Activated naive CD8-positive, alpha-beta T cell (primary cell): ENCODE results near the gene PIGV.
"Not testable (repeated sequence)": the region's sequence is repeated elsewhere in the genome, so short reads cannot be mapped to it uniquely, and the experiment has no call there.

Source experiments
- H3K27ac Mint-ChIP-seq: one replicate; pipeline ENCODE4 v1.8.0; 2021; ENCODE audit warnings: mixed read lengths
- H3K27me3 Mint-ChIP-seq: one replicate; pipeline ENCODE4 v1.8.0; 2021; ENCODE audit warnings: mixed read lengths
- H3K36me3 Mint-ChIP-seq: one replicate; pipeline ENCODE4 v1.8.0; 2021; ENCODE audit warnings: mixed read lengths
- H3K4me1 Mint-ChIP-seq: one replicate; pipeline ENCODE4 v1.8.0; 2021; ENCODE audit warnings: low read depth, mixed read lengths
- H3K4me3 Mint-ChIP-seq: one replicate; pipeline ENCODE4 v1.8.0; 2021; ENCODE audit warnings: mild to moderate bottlenecking, mixed read lengths
- H3K9me3 Mint-ChIP-seq: one replicate; pipeline ENCODE4 v1.8.0; 2021; ENCODE audit warnings: low read depth, mixed read lengths

Gene PIGV

DNA sequence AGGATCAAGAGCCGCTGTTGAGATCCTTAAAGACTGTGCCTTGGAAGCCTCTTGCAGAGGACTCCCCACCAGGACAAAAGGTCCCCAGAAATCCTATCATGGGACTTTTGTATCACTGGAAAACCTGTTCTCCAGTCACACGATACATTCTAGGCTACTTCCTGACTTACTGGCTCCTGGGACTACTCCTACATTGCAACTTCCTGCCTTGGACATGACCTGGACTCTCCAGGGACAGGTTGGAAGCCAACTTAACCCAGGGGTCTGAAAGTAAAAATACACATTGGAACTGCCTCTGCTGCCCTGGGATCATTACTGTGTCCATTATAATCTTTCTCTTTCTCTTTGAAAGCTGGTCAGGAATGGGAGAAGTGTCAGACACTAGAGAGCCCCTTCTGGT lies 9.9 kb downstream of the PIGV start:
- Mint-ChIP-seq H3K36me3 (peaks cover 8% of the 10 kb centered on the region), H3K27me3 (no peaks in the 10 kb centered on the region), H3K27ac (peak overlapping the region; percentile 76), H3K4me1 (peaks cover 47% of the 10 kb centered on the region), H3K9me3 (no peaks in the 10 kb centered on the region), H3K4me3 (no peak overlapping the region)

DNA sequence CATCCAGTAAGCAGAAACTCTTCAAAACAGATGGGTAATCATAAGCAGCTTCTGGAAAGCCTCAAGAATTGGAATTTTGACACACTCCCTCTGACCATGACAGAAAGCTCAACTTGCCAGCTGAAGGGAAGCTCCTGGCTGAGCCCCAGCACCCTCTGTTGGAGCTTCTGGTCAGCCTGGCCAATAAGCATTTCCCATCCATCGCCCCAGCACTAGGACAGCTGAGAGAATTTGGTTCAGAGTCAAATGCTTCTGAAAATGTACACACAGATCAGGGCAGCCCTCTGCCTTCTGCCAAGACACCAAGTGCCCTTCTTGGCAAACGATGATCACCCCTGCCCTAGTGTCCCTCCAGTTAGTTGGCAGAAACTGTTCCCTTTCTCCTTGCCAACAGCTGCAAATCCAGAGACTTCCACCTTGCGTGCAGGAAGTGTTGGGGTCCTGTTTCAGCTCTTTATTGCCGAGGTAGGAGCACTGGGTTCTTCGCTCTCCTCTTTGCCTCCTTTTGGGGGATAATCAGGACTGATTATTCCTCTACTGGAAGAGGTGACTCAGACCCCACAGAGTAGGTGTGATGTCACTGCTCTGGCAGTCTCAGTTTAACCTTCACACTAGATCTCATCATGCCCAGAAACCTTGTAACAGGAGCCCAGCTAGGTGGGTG lies 11.9 kb downstream of the PIGV start:
- peaks cover 2% of the 10 kb centered on the region for H3K36me3 Mint-ChIP-seq
- H3K27ac Mint-ChIP-seq = peak overlapping the region; percentile 98
- H3K27me3 Mint-ChIP-seq = no peaks in the 10 kb centered on the region
- peaks cover 37% of the 10 kb centered on the region for H3K4me1 Mint-ChIP-seq
- H3K4me3 Mint-ChIP-seq = peak overlapping the region; percentile 79
- H3K9me3 Mint-ChIP-seq = no peaks in the 10 kb centered on the region

DNA sequence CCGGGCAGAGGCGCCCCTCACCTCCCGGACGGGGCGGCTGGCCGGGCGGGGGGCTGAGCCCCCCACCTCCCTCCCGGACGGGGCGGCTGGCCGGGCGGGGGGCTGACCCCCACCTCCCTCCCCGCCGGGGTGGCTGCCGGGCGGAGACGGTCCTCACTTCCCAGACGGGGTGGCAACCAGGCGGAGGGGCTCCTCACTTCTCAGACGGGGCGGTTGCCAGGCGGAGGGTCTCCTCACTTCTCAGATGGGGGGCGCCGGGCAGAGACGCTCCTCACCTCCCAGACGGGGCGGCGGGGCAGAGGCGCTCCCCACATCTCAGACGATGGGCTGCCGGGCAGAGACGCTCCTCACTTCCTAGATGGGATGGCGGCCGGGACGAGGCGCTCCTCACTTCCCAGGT lies 16.2 kb downstream of the PIGV start:
- not testable (repeated sequence) for H3K4me3 Mint-ChIP-seq, H3K36me3 Mint-ChIP-seq, H3K27me3 Mint-ChIP-seq, H3K27ac Mint-ChIP-seq, H3K9me3 Mint-ChIP-seq
- peaks cover 37% of the 10 kb centered on the region for H3K4me1 Mint-ChIP-seq

DNA sequence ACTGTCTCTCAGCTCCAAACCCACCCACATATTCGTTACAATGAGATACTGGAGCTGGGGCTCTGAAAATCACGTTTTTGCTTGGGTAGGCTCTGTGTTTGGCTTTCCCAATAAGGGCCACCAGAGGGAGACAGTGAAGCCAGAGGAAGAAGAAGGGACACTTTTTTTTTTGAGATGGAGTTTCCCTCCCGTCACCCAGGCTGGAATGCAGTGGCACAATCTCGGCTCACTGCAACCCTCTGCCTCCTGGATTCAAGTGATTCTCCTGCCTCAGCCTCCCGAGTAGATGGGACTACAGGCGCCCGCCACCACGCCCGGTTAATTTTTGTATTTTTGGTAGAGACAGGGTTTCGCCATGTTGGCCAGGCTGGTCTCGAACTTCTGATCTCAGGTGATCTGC lies 22.4 kb downstream of the PIGV start:
- not testable (repeated sequence) for H3K4me3 Mint-ChIP-seq, H3K9me3 Mint-ChIP-seq, H3K36me3 Mint-ChIP-seq, H3K27me3 Mint-ChIP-seq, H3K27ac Mint-ChIP-seq
- peaks cover 13% of the 10 kb centered on the region for H3K4me1 Mint-ChIP-seq

DNA sequence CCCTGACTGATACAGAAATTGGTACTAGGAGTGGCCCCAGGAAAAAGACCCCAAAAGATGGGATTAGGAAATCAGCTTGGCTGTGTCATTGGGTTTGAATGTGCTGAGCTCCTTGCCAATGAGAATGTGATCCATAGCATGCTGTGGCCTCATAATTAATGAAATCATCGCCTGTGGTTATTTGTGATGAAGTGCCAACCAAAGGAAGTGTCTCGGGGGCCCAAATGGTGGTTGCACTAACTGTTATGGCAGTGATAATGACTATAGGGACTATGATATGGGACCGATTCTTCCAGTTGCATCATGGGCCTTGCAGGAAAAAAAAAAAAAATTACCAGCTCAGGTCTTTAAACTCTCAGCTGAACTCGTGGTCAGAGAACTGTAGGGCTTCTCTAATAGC lies 23.3 kb downstream of the PIGV start:
- Mint-ChIP-seq H3K4me3 (no peak overlapping the region), H3K36me3 (no peaks in the 10 kb centered on the region), H3K27me3 (no peaks in the 10 kb centered on the region), H3K9me3 (no peaks in the 10 kb centered on the region), H3K27ac (no peak overlapping the region), H3K4me1 (peaks cover 10% of the 10 kb centered on the region)

DNA sequence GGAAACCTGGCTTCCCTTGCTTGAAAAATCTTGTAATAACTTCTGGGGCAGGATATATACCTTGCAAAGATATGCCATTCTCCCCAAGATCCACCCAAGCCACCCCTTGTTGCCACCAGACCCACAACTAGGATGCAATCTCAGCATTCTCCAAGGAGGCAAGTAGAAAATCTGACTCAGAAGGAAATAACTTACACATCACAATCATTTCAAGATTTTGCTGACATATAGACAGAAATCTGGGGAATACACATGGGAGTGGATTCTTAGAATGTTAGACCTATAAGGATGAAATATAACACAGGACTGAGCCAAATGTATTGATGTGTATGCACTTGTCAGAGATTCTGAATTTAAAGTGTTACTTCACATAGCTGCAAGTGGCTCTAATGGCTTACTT lies 24.0 kb downstream of the PIGV start:
- no peaks in the 10 kb centered on the region for H3K36me3 Mint-ChIP-seq
- no peak overlapping the region for H3K27ac Mint-ChIP-seq
- no peak overlapping the region for H3K4me3 Mint-ChIP-seq
- no peaks in the 10 kb centered on the region for H3K27me3 Mint-ChIP-seq
- H3K9me3 Mint-ChIP-seq = no peaks in the 10 kb centered on the region
- peaks cover 10% of the 10 kb centered on the region for H3K4me1 Mint-ChIP-seq

DNA sequence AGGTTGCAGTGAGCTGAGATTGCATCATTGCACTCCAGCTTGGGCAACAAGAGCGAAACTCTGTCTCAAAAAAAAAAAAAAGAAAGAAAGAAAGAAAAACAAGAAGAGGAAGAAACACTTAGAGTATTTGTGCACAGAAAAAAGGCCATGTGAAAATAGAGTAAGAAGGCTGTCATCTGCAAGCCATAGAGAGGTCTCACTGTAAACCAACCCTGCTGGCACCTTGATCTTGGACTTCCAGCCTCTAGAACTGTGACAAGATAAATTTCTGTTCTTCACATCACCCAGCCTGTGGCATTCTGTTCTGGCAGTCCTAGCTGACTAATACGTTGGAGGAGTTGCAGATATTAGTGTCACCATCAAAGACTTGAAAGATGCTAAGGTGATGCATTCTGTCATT lies 26.6 kb downstream of the PIGV start:
- Mint-ChIP-seq H3K36me3 (no peaks in the 10 kb centered on the region), H3K4me3 (no peak overlapping the region), H3K27me3 (no peaks in the 10 kb centered on the region), H3K27ac (no peak overlapping the region), H3K4me1 (peaks cover 10% of the 10 kb centered on the region), H3K9me3 (no peaks in the 10 kb centered on the region)

DNA sequence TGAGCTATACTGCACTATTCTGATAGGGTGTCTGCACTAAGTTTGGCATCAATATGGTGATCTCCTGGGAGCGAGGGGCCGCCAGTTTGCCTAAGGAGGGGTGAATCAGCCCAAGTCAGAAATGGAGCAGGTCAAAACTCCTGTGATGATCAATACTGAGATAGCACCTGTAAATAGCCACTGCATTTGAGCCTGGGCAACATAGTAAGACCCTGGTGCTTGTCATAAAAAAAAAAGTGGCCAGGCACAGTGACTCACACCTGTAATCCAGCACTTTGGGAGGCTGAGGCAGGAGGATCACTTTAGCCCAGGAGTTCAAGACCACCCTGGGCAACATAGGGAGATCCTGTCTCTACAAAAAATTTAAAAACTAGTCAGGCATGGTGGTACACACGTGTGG lies 27.1 kb downstream of the PIGV start:
- Mint-ChIP-seq H3K27me3 (no peaks in the 10 kb centered on the region), H3K9me3 (no peaks in the 10 kb centered on the region), H3K4me1 (peaks cover 10% of the 10 kb centered on the region), H3K27ac (no peak overlapping the region), H3K36me3 (no peaks in the 10 kb centered on the region), H3K4me3 (no peak overlapping the region)

DNA sequence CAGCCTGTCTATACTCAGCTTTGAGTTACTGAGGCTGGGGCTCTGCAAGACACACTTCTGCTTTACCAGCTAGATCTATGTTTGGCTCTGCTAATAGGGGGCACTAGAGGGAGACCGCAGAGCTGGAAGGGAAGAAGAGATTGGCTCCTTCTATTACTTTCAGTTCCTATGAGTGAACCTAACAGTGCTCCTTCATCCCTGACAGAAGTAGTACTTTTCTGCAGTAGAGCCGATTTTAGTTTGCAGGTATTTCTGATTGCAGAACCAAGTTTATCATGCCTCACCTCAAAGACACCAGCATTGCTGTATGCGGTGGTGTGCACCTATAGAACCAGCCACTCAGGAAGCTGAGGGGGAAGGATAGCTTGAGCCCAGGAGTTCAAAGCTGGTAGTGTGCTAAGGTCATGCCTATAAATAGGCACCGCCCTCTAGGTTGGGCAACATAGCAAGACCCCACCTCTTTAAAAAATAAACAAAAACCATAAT lies 33.1 kb downstream of the PIGV start:
- Mint-ChIP-seq H3K9me3 (no peaks in the 10 kb centered on the region), H3K4me1 (peaks cover 24% of the 10 kb centered on the region), H3K27me3 (no peaks in the 10 kb centered on the region), H3K4me3 (peak overlapping the region; percentile 59), H3K27ac (peak overlapping the region; percentile 73), H3K36me3 (no peaks in the 10 kb centered on the region)

DNA sequence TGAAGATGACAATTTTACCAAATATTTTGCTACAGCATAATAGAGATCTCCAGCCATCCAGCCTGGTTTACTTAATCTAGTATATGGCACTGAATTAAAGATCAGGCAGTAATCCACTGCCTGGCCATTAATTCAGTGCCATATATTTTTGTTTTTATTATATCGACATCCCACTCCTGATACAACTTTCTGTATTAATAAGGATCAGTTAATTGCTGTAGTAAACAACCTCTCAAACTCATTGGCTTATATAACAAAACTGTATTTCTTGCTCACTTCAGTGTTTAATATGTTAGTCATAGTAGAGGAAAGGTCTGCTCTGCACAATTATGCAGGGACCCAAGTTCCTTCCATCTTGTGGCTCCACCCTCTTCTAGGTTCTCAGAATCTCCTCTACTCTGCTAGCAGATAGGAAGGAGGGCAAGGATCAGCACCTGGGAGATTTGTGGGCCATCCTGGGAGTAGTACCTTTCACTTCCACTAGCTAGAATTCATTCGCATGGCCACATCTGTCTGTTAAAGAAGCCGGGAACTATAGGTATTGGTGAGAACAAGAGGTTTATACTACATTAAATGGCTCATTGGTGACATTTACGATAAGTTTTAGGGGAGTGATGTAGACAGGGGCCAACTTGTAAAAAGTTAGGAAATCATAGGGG lies 35.1 kb downstream of the PIGV start:
- Mint-ChIP-seq H3K9me3 (no peaks in the 10 kb centered on the region), H3K36me3 (no peaks in the 10 kb centered on the region), H3K4me1 (peaks cover 35% of the 10 kb centered on the region), H3K27ac (peak overlapping the region; percentile 29), H3K4me3 (no peak overlapping the region), H3K27me3 (no peaks in the 10 kb centered on the region)

DNA sequence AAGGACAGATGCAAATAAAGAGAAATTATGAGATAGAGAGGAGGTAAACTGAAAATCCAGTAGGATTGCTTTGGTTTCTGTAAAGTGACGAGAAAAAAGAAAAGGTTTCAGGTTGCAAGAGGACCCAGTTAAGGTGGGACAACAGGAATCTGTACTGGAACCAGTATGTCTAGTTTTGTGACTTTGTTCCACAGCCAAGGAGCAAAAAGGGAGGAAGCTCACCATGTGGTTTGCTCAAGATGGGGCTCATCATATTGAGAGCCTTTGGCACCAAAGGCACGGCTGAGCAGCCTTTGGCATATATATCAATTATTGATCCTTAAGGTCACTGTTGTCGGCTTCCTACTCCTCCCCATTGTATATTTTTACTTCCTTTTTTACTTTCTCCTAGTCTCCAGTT lies 37.0 kb downstream of the PIGV start:
- Mint-ChIP-seq H3K9me3 (no peaks in the 10 kb centered on the region), H3K4me1 (peaks cover 52% of the 10 kb centered on the region), H3K4me3 (peak overlapping the region; percentile 90), H3K27me3 (no peaks in the 10 kb centered on the region), H3K27ac (peak overlapping the region; percentile 92), H3K36me3 (no peaks in the 10 kb centered on the region)

DNA sequence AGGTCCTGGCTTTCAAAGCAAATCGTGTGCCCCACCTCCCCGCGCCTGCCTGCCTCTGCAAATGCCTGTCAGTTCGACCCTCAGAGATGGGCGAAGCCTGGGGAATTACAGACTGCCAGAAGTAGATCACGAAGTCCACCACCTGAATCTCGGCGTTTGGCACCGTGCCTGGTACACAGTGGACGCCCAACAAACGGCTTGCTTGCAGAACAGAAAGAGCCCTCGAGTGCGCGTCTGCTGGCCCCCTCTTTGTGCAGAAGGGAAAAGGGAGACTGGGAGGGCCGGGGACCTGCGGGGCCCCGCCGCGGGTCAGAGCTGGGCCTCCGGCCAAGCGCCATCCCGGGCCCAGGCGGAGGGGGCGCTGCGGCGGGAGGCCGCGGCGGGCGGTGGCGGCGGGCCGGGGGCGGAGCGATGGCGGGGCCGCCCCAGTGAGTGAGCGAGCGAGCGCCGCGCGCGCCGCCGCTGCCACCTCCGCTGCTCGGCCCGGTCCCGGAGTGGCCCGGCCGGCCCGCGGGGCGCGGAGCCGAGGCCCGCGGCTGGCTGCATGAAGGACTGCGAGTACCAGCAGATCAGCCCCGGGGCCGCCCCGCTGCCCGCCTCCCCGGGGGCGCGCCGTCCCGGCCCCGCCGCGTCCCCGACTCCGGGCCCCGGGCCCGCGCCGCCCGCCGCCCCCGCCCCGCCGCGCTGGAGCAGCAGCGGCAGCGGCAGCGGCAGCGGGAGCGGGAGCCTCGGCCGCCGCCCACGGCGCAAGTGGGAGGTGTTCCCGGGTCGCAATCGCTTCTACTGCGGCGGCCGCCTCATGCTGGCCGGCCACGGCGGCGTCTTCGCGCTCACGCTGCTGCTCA lies 38.7 kb downstream of the PIGV start, which contains the start of gene ZDHHC18:
Gene ZDHHC18 (plus strand): TSS at position 428 of the 845 bp plus-strand sequence. CDS start 117 bp downstream, at position 545.
- Mint-ChIP-seq H3K9me3 (no peaks in the 10 kb centered on the region), H3K27me3 (no peaks in the 10 kb centered on the region), H3K36me3 (no peaks in the 10 kb centered on the region), H3K27ac (peak within 1 kb of the TSS; percentile 98), H3K4me3 (peak within 1 kb of the TSS; percentile 95), H3K4me1 (peaks cover 56% of the 10 kb centered on the region)

DNA sequence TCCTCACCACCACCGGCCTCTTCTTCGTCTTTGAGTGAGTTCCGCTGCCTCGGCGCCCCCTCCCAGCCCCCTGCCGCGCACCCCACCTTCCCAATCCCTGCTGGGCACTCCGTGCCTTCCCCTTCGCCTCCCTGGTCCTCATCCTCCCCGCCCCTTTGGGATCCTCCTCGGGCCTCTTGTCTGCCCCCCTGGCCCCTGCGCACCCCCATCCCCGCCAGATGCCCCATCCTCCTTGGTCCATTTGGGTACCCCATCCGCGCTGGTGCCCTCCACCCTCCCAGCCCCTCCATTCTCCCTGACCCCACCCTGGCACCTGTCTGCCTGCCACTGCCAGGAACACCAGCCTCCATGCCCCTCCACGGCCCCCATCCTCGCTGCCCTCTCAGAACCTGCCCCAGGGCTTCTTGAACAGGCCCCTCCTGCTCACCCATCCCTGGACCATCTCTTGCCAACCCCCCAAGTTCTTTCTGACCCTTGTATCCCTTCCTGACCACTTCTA lies 39.4 kb downstream of the PIGV start:
- Mint-ChIP-seq H3K9me3 (no peaks in the 10 kb centered on the region), H3K27me3 (no peaks in the 10 kb centered on the region), H3K4me1 (peaks cover 62% of the 10 kb centered on the region), H3K4me3 (peak overlapping the region; percentile 95), H3K27ac (peak overlapping the region; percentile 98), H3K36me3 (no peaks in the 10 kb centered on the region)

DNA sequence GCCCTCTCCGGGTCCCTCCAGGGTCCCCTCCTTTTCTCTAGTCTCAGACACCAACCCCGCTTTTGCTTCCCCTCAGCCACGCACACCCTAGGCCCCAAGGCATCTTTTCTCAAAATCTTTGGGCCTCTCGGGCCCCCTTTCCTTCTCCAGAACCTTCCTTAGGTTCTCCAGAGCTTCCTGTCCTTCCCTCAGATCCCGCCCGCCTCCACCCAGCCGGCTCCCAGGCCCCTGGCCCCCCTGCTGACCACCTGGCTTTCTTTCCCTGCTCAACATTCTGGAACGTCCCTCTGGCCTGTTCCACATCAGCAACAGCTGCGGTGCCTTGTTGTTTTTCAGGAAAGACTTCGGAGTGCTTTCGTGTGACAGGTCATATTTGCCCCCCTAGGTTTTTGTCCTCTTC lies 39.9 kb downstream of the PIGV start:
- H3K36me3 Mint-ChIP-seq = no peaks in the 10 kb centered on the region
- H3K4me3 Mint-ChIP-seq = peak overlapping the region; percentile 95
- H3K9me3 Mint-ChIP-seq = no peaks in the 10 kb centered on the region
- peaks cover 67% of the 10 kb centered on the region for H3K4me1 Mint-ChIP-seq
- H3K27ac Mint-ChIP-seq = peak overlapping the region; percentile 98
- no peaks in the 10 kb centered on the region for H3K27me3 Mint-ChIP-seq

DNA sequence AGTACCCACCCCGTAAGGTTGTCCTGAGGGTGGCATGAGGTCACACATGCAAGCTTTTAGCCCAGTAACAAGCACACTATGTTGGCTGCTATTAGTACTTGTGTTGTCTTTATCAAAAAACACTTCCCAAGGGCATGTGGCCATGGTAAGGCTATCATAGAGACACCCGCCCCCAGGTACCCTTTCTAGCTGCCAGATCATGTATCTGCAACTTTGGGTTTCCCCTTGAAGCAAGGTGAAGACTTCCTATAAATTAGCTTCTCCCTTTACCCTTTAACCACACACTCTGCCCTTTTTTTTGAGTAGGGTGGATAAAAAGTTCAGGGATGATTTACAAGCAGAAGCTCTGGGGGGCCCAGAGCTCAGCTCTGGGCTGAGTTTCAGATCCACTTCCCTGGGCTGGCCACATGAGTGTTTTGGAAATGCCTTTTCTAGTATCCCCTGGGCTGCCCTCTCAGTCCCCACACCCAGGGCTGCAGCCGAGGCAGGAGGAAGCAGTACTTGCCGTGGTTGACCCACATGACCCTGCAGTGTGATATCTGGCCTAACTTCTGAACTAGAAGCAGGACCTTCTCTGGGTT lies 40.8 kb downstream of the PIGV start:
- Mint-ChIP-seq H3K27ac (peak overlapping the region; percentile 98), H3K4me1 (peaks cover 72% of the 10 kb centered on the region), H3K36me3 (peaks cover 5% of the 10 kb centered on the region), H3K9me3 (no peaks in the 10 kb centered on the region), H3K27me3 (no peaks in the 10 kb centered on the region), H3K4me3 (peak overlapping the region; percentile 95)
